Measurements from ENCODE around the gene ZNF584.

DNA sequence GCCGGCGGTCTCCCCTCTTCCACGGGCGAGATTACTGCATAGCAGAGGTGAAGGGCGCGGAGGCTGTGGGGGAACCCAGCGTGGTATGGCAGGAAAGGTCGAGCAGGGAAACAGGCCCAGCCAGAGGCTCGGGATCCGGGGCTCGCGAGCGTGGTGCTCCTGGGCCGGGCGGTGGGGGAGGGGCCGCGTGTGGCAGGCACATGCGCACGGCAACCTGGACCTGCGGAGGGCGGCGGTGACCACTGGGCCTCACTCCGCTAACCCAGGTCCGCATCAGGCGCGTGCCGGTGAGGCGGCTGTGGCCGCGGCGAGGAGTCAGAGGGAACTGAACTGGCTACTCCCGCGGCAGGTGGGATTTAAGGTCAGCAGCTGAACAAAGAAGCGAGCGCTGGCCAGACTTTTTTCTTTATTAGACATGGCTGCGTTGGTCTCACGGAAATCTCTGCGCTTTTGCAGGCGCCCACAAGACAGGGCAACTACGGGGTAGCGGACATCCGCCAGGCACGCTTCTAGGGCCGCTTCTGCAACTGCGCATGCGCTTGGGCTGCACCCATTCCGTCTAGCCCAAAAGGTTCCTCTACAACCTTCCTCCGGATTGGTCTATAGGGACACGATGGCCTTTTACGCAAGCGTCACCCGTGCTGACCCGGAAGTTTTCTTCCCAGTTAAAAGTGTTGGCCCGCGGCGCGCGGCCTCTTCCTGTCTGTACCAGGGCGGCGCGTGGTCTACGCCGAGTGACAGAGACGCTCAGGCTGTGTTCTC lies 21.7 kb upstream of the ZNF584 start, which contains the start of gene RPS5:
- TF ChIP-seq GATA2 (IDR thresholded peaks at IDR 0.05; ENCODE audit: low read depth, low read length): no peak
- TF ChIP-seq GATA3 (IDR thresholded peaks at IDR 0.05; ENCODE audit: low read depth, low read length): no peak

Measured in SH-SY5Y (cell line).